ENCODE measurements around the gene EVI5. TPM values are rescaled to one million over a fixed set of nuclear protein-coding genes. Genes with fewer than 3 reads are reported as not detected.
"Not testable (repeated sequence)": the region's sequence is repeated elsewhere in the genome, so short reads cannot be mapped to it uniquely, and the experiment has no call there.

EVI5 gene
- total RNA-seq, 1 donor from 2014 or later, result 20.0 TPM

GRCh38 chr1:92797961-92798360, 13.1 kb upstream of the EVI5 start:
- DNase-seq (ENCODE audit: missing footprints) (no peak), ATAC-seq (no peak)
- intact Hi-C loops (cut with DNase I), result no loop called here

GRCh38 chr1:92797297-92797696, 12.4 kb upstream of the EVI5 start:
- intact Hi-C loops (cut with DNase I), result no loop called here
- DNase-seq (ENCODE audit: missing footprints) (no peak), ATAC-seq (no peak)

- ATAC-seq, result no peak
- intact Hi-C loops (cut with DNase I), result no loop called here
- no peak for DNase-seq (ENCODE audit: missing footprints)
Observed at GRCh38 chr1:92795166-92795565, 10.3 kb upstream of the EVI5 start.

- DNase-seq (ENCODE audit: missing footprints), result no peak
Observed at GRCh38 chr1:92792340-92792782, 7.5 kb upstream of the EVI5 start.

GRCh38 chr1:92791487-92792066, 6.7 kb upstream of the EVI5 start:
- DNase-seq (ENCODE audit: missing footprints) (no peak), ATAC-seq (no peak)
- intact Hi-C loops (cut with DNase I), result no loop called here

More at GRCh38 chr1:92792340-92792782, 7.5 kb upstream of the EVI5 start:
- no peak for ATAC-seq
- intact Hi-C loops (cut with DNase I), result no loop called here

- ATAC-seq (no peak), DNase-seq (ENCODE audit: missing footprints) (no peak)
- intact Hi-C loops (cut with DNase I), result no loop called here
Observed at GRCh38 chr1:92790867-92791266, 6.0 kb upstream of the EVI5 start.

GRCh38 chr1:92790081-92790480, 5.2 kb upstream of the EVI5 start:
- DNase-seq (ENCODE audit: missing footprints), result no peak
- intact Hi-C loops (cut with DNase I), result no loop called here
- ATAC-seq, result no peak

- DNase-seq (ENCODE audit: missing footprints) (no peak), ATAC-seq (no peak)
- intact Hi-C loops (cut with DNase I), result loop anchor here (5.0 kb wide), 1 partner anchor 39 kb away; no protein-coding TSS in a partner anchor
Observed at GRCh38 chr1:92786111-92786901, 1.4 kb upstream of the EVI5 start.

- intact Hi-C loops (cut with DNase I), result loop anchor here (2.0 kb wide), 1 partner anchor 27 kb away; no protein-coding TSS in a partner anchor
- ATAC-seq, result no peak
Observed at GRCh38 chr1:92784021-92784638, 778 bp downstream of the EVI5 start.

GRCh38 chr1:92783550-92783949, 1.4 kb downstream of the EVI5 start:
- intact Hi-C loops (cut with DNase I); ATAC-seq; DNase-seq (ENCODE audit: missing footprints): not testable (repeated sequence)

More at GRCh38 chr1:92784021-92784638, 778 bp downstream of the EVI5 start:
- DNase-seq (ENCODE audit: missing footprints), result no peak

GRCh38 chr1:92778376-92778775, 6.5 kb downstream of the EVI5 start:
- intact Hi-C loops (cut with DNase I), result no loop called here
- ATAC-seq (no peak), DNase-seq (ENCODE audit: missing footprints) (no peak)

GRCh38 chr1:92774407-92774806, 10.5 kb downstream of the EVI5 start:
- no peak for ATAC-seq
- no peak for DNase-seq (ENCODE audit: missing footprints)
- intact Hi-C loops (cut with DNase I), result no loop called here

- intact Hi-C loops (cut with DNase I); ATAC-seq: not testable (repeated sequence)
Observed at GRCh38 chr1:92773749-92774148, 11.2 kb downstream of the EVI5 start.

GRCh38 chr1:92769856-92770255, 15.1 kb downstream of the EVI5 start:
- intact Hi-C loops (cut with DNase I), result no loop called here
- ATAC-seq, result no peak
- DNase-seq (ENCODE audit: missing footprints), result no peak

More at GRCh38 chr1:92773749-92774148, 11.2 kb downstream of the EVI5 start:
- not testable (repeated sequence) for DNase-seq (ENCODE audit: missing footprints)

GRCh38 chr1:92768915-92769314, 16.0 kb downstream of the EVI5 start:
- no peak for DNase-seq (ENCODE audit: missing footprints)
- intact Hi-C loops (cut with DNase I), result no loop called here
- ATAC-seq, result no peak

- intact Hi-C loops (cut with DNase I), result no loop called here
- DNase-seq (ENCODE audit: missing footprints) (no peak), ATAC-seq (no peak)
Observed at GRCh38 chr1:92768296-92768695, 16.6 kb downstream of the EVI5 start.

- DNase-seq (ENCODE audit: missing footprints), result no peak
- intact Hi-C loops (cut with DNase I), result no loop called here
Observed at GRCh38 chr1:92764116-92764515, 20.8 kb downstream of the EVI5 start.

GRCh38 chr1:92762355-92762754, 22.6 kb downstream of the EVI5 start:
- DNase-seq (ENCODE audit: missing footprints) (no peak), ATAC-seq (no peak)
- intact Hi-C loops (cut with DNase I), result no loop called here

More at GRCh38 chr1:92764116-92764515, 20.8 kb downstream of the EVI5 start:
- ATAC-seq, result no peak

GRCh38 chr1:92759361-92759760, 25.5 kb downstream of the EVI5 start:
- DNase-seq (ENCODE audit: missing footprints) (no peak), ATAC-seq (no peak)
- intact Hi-C loops (cut with DNase I), result no loop called here

GRCh38 chr1:92756537-92756936, 28.4 kb downstream of the EVI5 start:
- ATAC-seq, result peak; percentile 11
- DNase-seq (ENCODE audit: missing footprints), result no peak
- intact Hi-C loops (cut with DNase I), result loop anchor here (2.0 kb wide), 1 partner anchor 28 kb away; the partner anchor contains the start of gene EVI5
